K562 (cell line): ENCODE data around the gene CALU. TPM values are rescaled to one million over a fixed set of nuclear protein-coding genes. Genes with fewer than 3 reads are reported as not detected.

Experiments
- ARID4B ChIP-seq: sonication (generic); formaldehyde crosslinking; IDR thresholded peaks from 2 replicates; pipeline ENCODE4 v1.8.0; 2022; ENCODE audit warnings: mild to moderate bottlenecking, missing genetic modification reagents
- BCOR ChIP-seq: fragments of 450-650 bp; IDR thresholded peaks from 2 replicates; pipeline ENCODE4 v1.6.1; 2016
- CBX8 ChIP-seq: fragments of 200-600 bp; sonication (generic); IDR thresholded peaks from 2 replicates; pipeline ENCODE4 v1.6.1; 2012; ENCODE audit warnings: borderline replicate concordance, mixed run types, low read depth, mild to moderate bottlenecking, moderate library complexity, mixed read lengths, low read length, control low read depth, inconsistent platforms; ENCODE audit not compliant: poor library complexity, severe bottlenecking; ENCODE audit errors: extremely low read depth
- E2F4 ChIP-seq: sonication (generic); formaldehyde crosslinking; IDR thresholded peaks from 2 replicates; pipeline ENCODE4 v1.8.0; 2022; ENCODE audit warnings: mild to moderate bottlenecking, low read depth, missing genetic modification reagents
- ESRRA ChIP-seq: fragments of 450-650 bp; IDR thresholded peaks from 2 replicates; pipeline ENCODE4 v1.6.1; 2014; ENCODE audit warnings: low read depth, mild to moderate bottlenecking, moderate library complexity, borderline replicate concordance
- GATAD2B ChIP-seq: fragments of 450-650 bp; IDR thresholded peaks from 2 replicates; pipeline ENCODE4 v1.6.1; 2017; ENCODE audit warnings: mild to moderate bottlenecking, borderline replicate concordance
- GTF2F1 ChIP-seq: IDR thresholded peaks from 2 replicates; pipeline ENCODE4 v1.6.1; 2011; ENCODE audit warnings: low read depth, low read length, improper control_type of control experiment
- HMGXB4 ChIP-seq: sonication (generic); formaldehyde crosslinking; IDR thresholded peaks from 2 replicates; pipeline ENCODE4 v1.8.1; 2023; ENCODE audit warnings: mild to moderate bottlenecking, missing genetic modification reagents
- MIER1 ChIP-seq: fragments of 450-650 bp; IDR thresholded peaks from 2 replicates; pipeline ENCODE4 v1.6.1; 2016; ENCODE audit warnings: antibody characterized with exemption, mild to moderate bottlenecking, low read depth
- SLC30A9 ChIP-seq: fragments of 250-450 bp; sonication (Bioruptor Pico); IDR thresholded peaks from 2 replicates; pipeline ENCODE4 v1.8.0; 2022; ENCODE audit warnings: mild to moderate bottlenecking, moderate library complexity
- SMC3 ChIP-seq: conservative IDR thresholded peaks from 2 replicates; pipeline ENCODE4 v1.6.1; 2011; ENCODE audit warnings: low read depth, low read length, improper control_type of control experiment; ENCODE audit not compliant: insufficient read depth
- ZBTB2 ChIP-seq: fragments of 450-650 bp; IDR thresholded peaks from 2 replicates; pipeline ENCODE4 v1.6.1; 2016; ENCODE audit warnings: antibody characterized with exemption
- ZEB2 ChIP-seq: fragments of 450-650 bp; IDR thresholded peaks from 2 replicates; pipeline ENCODE4 v1.6.1; 2016
- ZNF134 ChIP-seq: fragments of 250-450 bp; sonication (Bioruptor Pico); conservative IDR thresholded peaks from 2 replicates; pipeline ENCODE4 v1.4.0; 2020
- ZNF140 ChIP-seq: fragments of 250-450 bp; sonication (Bioruptor Pico); IDR thresholded peaks from 2 replicates; pipeline ENCODE4 v1.8.0; 2021; ENCODE audit warnings: moderate library complexity, mild to moderate bottlenecking, inconsistent platforms
- ZNF511 ChIP-seq: sonication (generic); formaldehyde crosslinking; IDR thresholded peaks from 2 replicates; pipeline ENCODE4 v1.8.0; 2022; ENCODE audit warnings: mild to moderate bottlenecking, missing genetic modification reagents
- ZSCAN29 ChIP-seq: fragments of 450-650 bp; IDR thresholded peaks from 2 replicates; pipeline ENCODE4 v1.6.1; 2017
- polyA plus RNA-seq, 8 experiments: library from polyadenylated mRNA; depleted of rRNA in 4 of 8; stranded (reverse) in 5 of 8; unstranded in 3 of 8; fragments of >200 nt; fragmentation: Nextera tagmentation in 2 of 8; fragmentation: Illumina TruSeq in 1 of 8; extraction: Ambion mirVana in 2 of 8; extraction: Trizol in 1 of 8; gene quantifications; 2 replicates each; pipeline versions ENCODE4 v1.2.1 to v1.2.3, GENCODE V29; 2011 to 2014; ENCODE audit warnings: inconsistent platforms in 1 of 8, missing spikeins in 1 of 8
- total RNA-seq, 7 experiments: library from RNA; depleted of rRNA in 6 of 7; stranded (reverse); fragments of >200 nt in 6 of 7; fragmentation: Illumina TruSeq in 2 of 7; extraction: Trizol in 2 of 7; gene quantifications; 2 replicates each; pipeline versions ENCODE4 v1.2.1 to v1.2.3, GENCODE V29; 2011 to 2021; ENCODE audit warnings: low replicate concordance in 1 of 7

The CALU gene
- total and polyA plus RNA-seq, 9 of the 15 experiments (the other 6 are each of a cell fraction or from before 2014, with no cell fraction given) = 166 to 286 (median 215) TPM

- TF ChIP-seq HMGXB4 (CRISPR knock-in tag) = peak; percentile 62
- TF ChIP-seq GATAD2B = peak; percentile 84; the same call in 1 of the 2 replicates
- TF ChIP-seq GTF2F1 = no peak
- no peak for TF ChIP-seq ZNF140
- TF ChIP-seq MIER1 = peak; percentile 57; the same call in 1 of the 2 replicates
- 0 out of 2 replicates have a peak, but pooled peaks have one; percentile 14 for TF ChIP-seq E2F4 (CRISPR knock-in tag)
- no peak for TF ChIP-seq SMC3
- TF ChIP-seq ZSCAN29 = no peak
- TF ChIP-seq ESRRA = peak; percentile 23; the same call in 1 of the 2 replicates
- 0 out of 2 replicates have a peak, but pooled peaks have one; percentile 17 for TF ChIP-seq SLC30A9 (CRISPR knock-in tag)
- peak; percentile 36; the same call in 1 of the 2 replicates for TF ChIP-seq ARID4B
- no peak for TF ChIP-seq BCOR
- TF ChIP-seq ZEB2 = 0 out of 2 replicates have a peak, but pooled peaks have one; percentile 24
- TF ChIP-seq ZNF511 (CRISPR knock-in tag) = 0 out of 2 replicates have a peak, but pooled peaks have one; percentile 23
- TF ChIP-seq CBX8 = no peak
- TF ChIP-seq ZNF134 (CRISPR knock-in tag) = no peak
- TF ChIP-seq ZBTB2 = 0 out of 2 replicates have a peak, but pooled peaks have one; percentile 15
These were observed 52.2 kb downstream of the CALU start, which contains the start of gene CCDC136 (continued) for GRCh38 chr7:128791121-128791971.
